Measurements from ENCODE around the gene FAT4.
A peak's percentile ranks its signal among the peaks of the same experiment; 100 is the strongest.

Gene FAT4

GRCh38 chr4:125314676-125315575, at the start of gene FAT4:
FAT4 (plus strand) TSS chr4:125314955; CDS start chr4:125316412, 1,457 bp downstream.
- peak; percentile 26 for DNase-seq

- DNase-seq, result no peak
These were observed 48.9 kb upstream of the FAT4 start for GRCh38 chr4:125265846-125266245.

GRCh38 chr4:125266901-125267604, 47.7 kb upstream of the FAT4 start:
- no peak for DNase-seq

GRCh38 chr4:125267630-125268029, 47.1 kb upstream of the FAT4 start:
- no peak for DNase-seq

GRCh38 chr4:125268068-125268755, 46.5 kb upstream of the FAT4 start:
- no peak for DNase-seq

- DNase-seq, result no peak
These were observed 37.9 kb upstream of the FAT4 start for GRCh38 chr4:125276811-125277210.

GRCh38 chr4:125277790-125278189, 37.0 kb upstream of the FAT4 start:
- no peak for DNase-seq

- no peak for DNase-seq
These were observed 33.8 kb upstream of the FAT4 start for GRCh38 chr4:125280892-125281403.

- no peak for DNase-seq
These were observed 31.0 kb upstream of the FAT4 start for GRCh38 chr4:125283707-125284279.

- DNase-seq, result no peak
These were observed 17.6 kb upstream of the FAT4 start for GRCh38 chr4:125297116-125297515.

GRCh38 chr4:125303058-125303457, 11.7 kb upstream of the FAT4 start:
- no peak for DNase-seq

- no peak for DNase-seq
These were observed 10.9 kb upstream of the FAT4 start for GRCh38 chr4:125303821-125304220.

- no peak for DNase-seq
These were observed 8.6 kb upstream of the FAT4 start for GRCh38 chr4:125306112-125306511.

- DNase-seq, result no peak
These were observed 8.2 kb upstream of the FAT4 start for GRCh38 chr4:125306533-125306932.

- DNase-seq, result no peak
These were observed 3.3 kb upstream of the FAT4 start for GRCh38 chr4:125311503-125311902.

GRCh38 chr4:125313497-125313896, 1.3 kb upstream of the FAT4 start:
- no peak for DNase-seq

- DNase-seq, result no peak
These were observed 627 bp upstream of the FAT4 start for GRCh38 chr4:125313989-125314667.

GRCh38 chr4:125315576-125316400, 1.0 kb downstream of the FAT4 start:
- peak; percentile 12 for DNase-seq

GRCh38 chr4:125316401-125316790, 1.6 kb downstream of the FAT4 start:
- no peak for DNase-seq

- no peak for DNase-seq
These were observed 2.2 kb downstream of the FAT4 start for GRCh38 chr4:125316791-125317524.

GRCh38 chr4:125317525-125317877, 2.7 kb downstream of the FAT4 start:
- no peak for DNase-seq

Data from activated naive CD4-positive, alpha-beta T cell treated with anti-CD3 and anti-CD28 coated beads, Interleukin-2, amount 50 U/mL, for 16 hours (primary cell).